Activated CD8-positive, alpha-beta memory T cell treated with anti-CD3 and anti-CD28 coated beads for 4 hours (primary cell): ENCODE data around the gene SPATA46.
"Not testable (repeated sequence)": the region's sequence is repeated elsewhere in the genome, so short reads cannot be mapped to it uniquely, and the experiment has no call there.

Experiments
- DNase-seq, 2 donors: peaks; one replicate each; pipeline ENCODE4 v3.0.0-alpha.2; 2020; ENCODE audit warnings: low read depth in 2 of 2

SPATA46 gene

GRCh38 chr1:162357681-162358266 is 18.9 kb downstream of the SPATA46 start:
- DNase-seq = no peak

DNA sequence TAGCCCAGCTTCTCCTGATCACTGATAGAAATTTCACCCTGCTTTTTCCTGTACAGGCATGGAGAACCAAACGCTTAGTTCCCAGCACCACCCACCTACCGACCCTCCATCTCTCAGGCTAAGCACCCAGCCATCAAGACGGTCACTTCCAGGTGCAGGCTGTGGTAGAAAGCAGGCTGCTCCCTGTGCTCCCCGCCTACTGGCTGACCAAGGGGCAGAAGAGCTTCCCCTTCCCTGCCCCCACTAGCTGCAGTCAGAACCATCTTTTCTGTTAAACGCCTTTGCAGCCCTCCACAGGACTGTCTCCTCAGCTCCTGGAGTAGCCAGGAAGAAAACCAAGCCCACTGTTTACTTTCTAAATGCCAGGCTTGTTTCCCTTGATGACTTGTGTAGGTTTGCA is 23.0 kb downstream of the SPATA46 start:
- DNase-seq = no peak

- DNase-seq = no peak
Observed at GRCh38 chr1:162353078-162353477, 23.6 kb downstream of the SPATA46 start.

GRCh38 chr1:162351874-162352273 is 24.8 kb downstream of the SPATA46 start:
- DNase-seq = not testable (repeated sequence)

- DNase-seq = no peak
Observed at GRCh38 chr1:162351246-162351842, 25.3 kb downstream of the SPATA46 start.

- no peak for DNase-seq
Observed at GRCh38 chr1:162349635-162350330, 26.9 kb downstream of the SPATA46 start.

DNA sequence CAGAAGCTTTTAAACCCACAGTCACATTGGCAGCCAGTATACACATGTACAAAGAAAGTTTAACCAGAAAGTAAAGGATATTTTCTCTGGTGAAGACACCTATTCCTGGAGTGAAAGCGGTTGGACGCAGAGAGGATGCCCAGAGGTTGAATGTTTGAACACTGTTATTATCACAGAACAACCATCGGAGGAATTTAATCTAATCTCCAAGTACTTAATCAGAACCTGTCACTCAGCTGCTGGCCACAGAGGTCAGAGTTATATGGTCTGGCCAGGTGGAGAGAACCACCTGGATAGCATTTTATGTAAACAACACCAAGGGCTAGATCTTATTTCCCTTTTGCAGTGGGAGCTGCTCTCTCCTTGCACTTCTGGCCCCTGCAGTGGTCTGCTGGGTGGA is 29.4 kb downstream of the SPATA46 start:
- no peak for DNase-seq

GRCh38 chr1:162343470-162343869 is 33.2 kb downstream of the SPATA46 start:
- DNase-seq = no peak

DNA sequence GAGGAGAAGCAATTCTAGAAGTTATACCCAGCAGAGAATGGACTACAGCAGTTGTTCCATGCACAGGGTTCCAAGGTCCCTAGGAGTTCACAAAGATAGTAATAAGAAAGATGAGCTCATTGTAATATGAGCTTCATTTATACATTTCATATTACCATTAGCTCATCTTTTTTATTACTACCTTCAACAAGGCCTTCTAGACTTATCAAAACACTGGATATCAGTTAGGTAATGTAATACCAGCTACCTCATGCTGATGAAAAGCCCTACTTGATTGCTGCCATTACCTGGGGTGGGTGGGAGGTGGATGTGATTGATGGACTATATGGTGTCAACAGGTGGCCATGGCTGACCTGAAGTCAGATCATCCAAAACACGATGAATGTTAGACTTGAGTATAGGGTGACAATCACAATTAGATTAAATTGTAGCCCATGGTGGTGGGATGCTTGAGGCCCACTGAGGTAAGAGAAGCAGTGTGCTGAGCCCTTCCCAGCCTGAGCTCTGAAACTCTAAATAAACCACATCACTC is 34.1 kb downstream of the SPATA46 start:
- DNase-seq = no peak

GRCh38 chr1:162336621-162337285 is 39.9 kb downstream of the SPATA46 start:
- DNase-seq = no peak

GRCh38 chr1:162335126-162335525 is 41.5 kb downstream of the SPATA46 start:
- no peak for DNase-seq

- no peak for DNase-seq
Observed at GRCh38 chr1:162333991-162334390, 42.7 kb downstream of the SPATA46 start.

- DNase-seq = no peak
Observed at GRCh38 chr1:162329826-162330225, 46.8 kb downstream of the SPATA46 start.

- no peak for DNase-seq
Observed at GRCh38 chr1:162328512-162328911, 48.1 kb downstream of the SPATA46 start.

GRCh38 chr1:162327788-162328165 is 48.9 kb downstream of the SPATA46 start:
- DNase-seq = no peak

DNA sequence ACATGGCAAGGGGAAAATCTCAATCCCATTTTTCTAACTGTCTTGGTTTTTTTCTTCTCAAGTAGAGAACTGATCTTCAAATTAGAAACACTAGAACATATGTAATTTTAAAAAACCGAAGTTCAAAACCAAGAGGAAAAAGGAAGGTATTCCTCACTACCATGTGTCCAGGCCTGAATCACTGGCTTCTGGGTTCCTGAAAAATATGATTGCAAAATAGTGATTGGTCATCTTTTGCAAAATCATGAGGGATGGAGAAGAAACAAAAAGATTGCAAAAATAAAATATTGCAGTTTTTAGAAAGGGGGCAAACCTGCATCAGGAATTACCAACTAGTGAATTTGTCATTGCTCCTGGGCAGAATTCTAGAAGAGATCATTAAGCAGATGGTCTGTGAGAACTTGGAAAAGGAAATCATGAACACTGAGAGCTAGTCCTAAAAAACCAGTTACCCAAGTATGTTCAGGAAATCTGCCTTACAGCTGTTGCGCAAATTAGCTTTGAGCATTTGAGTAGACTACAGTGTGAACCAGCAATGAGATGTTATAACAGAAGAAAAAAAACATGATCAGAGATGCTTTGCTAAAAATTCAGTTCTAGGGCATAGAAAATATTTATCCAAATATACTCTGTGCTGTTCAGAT is 49.4 kb downstream of the SPATA46 start:
- no peak for DNase-seq

GRCh38 chr1:162326559-162326958 is 50.1 kb downstream of the SPATA46 start:
- DNase-seq = no peak

DNA sequence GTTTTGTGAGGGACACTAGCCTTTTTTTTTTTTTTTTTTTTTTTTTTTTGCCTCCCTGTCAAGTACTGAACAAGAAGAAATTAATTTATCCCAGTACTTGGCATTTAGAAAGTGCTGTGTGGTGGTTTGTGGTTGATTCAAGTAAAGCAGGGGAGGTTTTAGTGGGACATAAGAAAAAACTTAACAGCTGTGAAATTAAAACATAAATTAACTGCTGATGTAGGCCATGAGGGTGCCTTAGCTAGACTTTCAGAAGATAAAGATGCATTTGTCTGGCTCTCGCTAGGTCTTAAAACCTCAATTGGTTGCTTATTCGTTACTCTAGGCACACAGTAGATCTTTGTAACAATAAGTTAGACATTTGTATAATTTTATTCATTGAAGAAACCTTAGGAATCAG is 52.3 kb downstream of the SPATA46 start:
- no peak for DNase-seq
